Activated CD4-positive, alpha-beta T cell treated with anti-CD3 and anti-CD28 coated beads, Interleukin-10, Interleukin-2, amounts not matched to agents 100 ng/mL and 50 ng/mL, durations not matched to agents 16 hours and 8 hours (primary cell): ENCODE results near the gene ATP6V0D1.

Experiments
- DNase-seq: peaks from one replicate; pipeline ENCODE4 v3.0.0-alpha.2; 2020

The ATP6V0D1 gene

GRCh38 chr16:67460961-67461360, 20.0 kb downstream of the ATP6V0D1 start:
- DNase-seq, result no peak

- no peak for DNase-seq
These were observed 20.8 kb downstream of the ATP6V0D1 start for GRCh38 chr16:67460168-67460567.

- no peak for DNase-seq
These were observed 21.2 kb downstream of the ATP6V0D1 start for GRCh38 chr16:67459861-67460150.

GRCh38 chr16:67459066-67459860, 21.7 kb downstream of the ATP6V0D1 start:
- DNase-seq, result no peak

GRCh38 chr16:67458121-67458641, 22.8 kb downstream of the ATP6V0D1 start:
- no peak for DNase-seq

- DNase-seq, result no peak
These were observed 23.3 kb downstream of the ATP6V0D1 start for GRCh38 chr16:67457611-67458010.

GRCh38 chr16:67456391-67457081, 24.4 kb downstream of the ATP6V0D1 start:
- no peak for DNase-seq

GRCh38 chr16:67454852-67455251, 26.1 kb downstream of the ATP6V0D1 start:
- no peak for DNase-seq

GRCh38 chr16:67454104-67454503, 26.9 kb downstream of the ATP6V0D1 start:
- DNase-seq, result no peak

- DNase-seq, result no peak
These were observed 29.1 kb downstream of the ATP6V0D1 start for GRCh38 chr16:67451704-67452435.

- no peak for DNase-seq
These were observed 29.8 kb downstream of the ATP6V0D1 start for GRCh38 chr16:67451061-67451703.

- no peak for DNase-seq
These were observed 31.2 kb downstream of the ATP6V0D1 start for GRCh38 chr16:67449739-67450138.

- DNase-seq, result no peak
These were observed 31.6 kb downstream of the ATP6V0D1 start for GRCh38 chr16:67449336-67449735.

GRCh38 chr16:67448580-67448979, 32.4 kb downstream of the ATP6V0D1 start:
- no peak for DNase-seq

GRCh38 chr16:67447508-67448076, 33.4 kb downstream of the ATP6V0D1 start:
- peak; percentile 85 for DNase-seq

GRCh38 chr16:67446968-67447507, 33.9 kb downstream of the ATP6V0D1 start:
- no peak for DNase-seq

- no peak for DNase-seq
These were observed 34.7 kb downstream of the ATP6V0D1 start for GRCh38 chr16:67445913-67446907.

GRCh38 chr16:67445441-67445912, 35.5 kb downstream of the ATP6V0D1 start:
- DNase-seq, result no peak

GRCh38 chr16:67445126-67445426, 35.9 kb downstream of the ATP6V0D1 start:
- no peak for DNase-seq

- DNase-seq, result no peak
These were observed 36.5 kb downstream of the ATP6V0D1 start for GRCh38 chr16:67444259-67445125.
